Suprapubic skin (tissue), 4 donors: Measurements from ENCODE around the gene SNAPC2. TPM values are rescaled to one million over a fixed set of nuclear protein-coding genes. Genes with fewer than 3 reads are reported as not detected.
A peak's percentile ranks its signal among the peaks of the same experiment; 100 is the strongest.

Source experiments
- DNase-seq, 2 donors: peaks; one replicate each; pipeline ENCODE4 v3.0.0-alpha.2; 2019; ENCODE audit warnings: low spot score in 2 of 2
- H3K27ac ChIP-seq: fragments of 200-600 bp; sonication (generic); one replicate; pipeline ENCODE4 v1.5.1; 2019
- H3K27me3 ChIP-seq: fragments of 200-600 bp; sonication (generic); one replicate; pipeline ENCODE4 v1.5.1; 2019
- H3K36me3 ChIP-seq: fragments of 200-600 bp; sonication (generic); one replicate; pipeline ENCODE4 v1.5.1; 2019
- H3K4me1 ChIP-seq: fragments of 200-600 bp; sonication (generic); one replicate; pipeline ENCODE4 v1.5.1; 2019
- H3K4me3 ChIP-seq: fragments of 200-600 bp; sonication (generic); one replicate; pipeline ENCODE4 v1.5.1; 2019; ENCODE audit warnings: mild to moderate bottlenecking
- H3K9me3 ChIP-seq: fragments of 200-600 bp; sonication (generic); one replicate; pipeline ENCODE4 v1.5.1; 2019
- CTCF ChIP-seq, 2 donors: fragments of 200-600 bp in 1 of 2; fragments of 450-650 bp in 1 of 2; sonication (generic) in 1 of 2; IDR thresholded peaks; one replicate each; pipeline ENCODE4 v1.5.1; 2016 to 2019; ENCODE audit warnings: antibody characterized with exemption in 2 of 2, mild to moderate bottlenecking in 1 of 2, moderate library complexity in 1 of 2
- EP300 ChIP-seq: sonication (generic); formaldehyde crosslinking; IDR thresholded peaks from one replicate; pipeline ENCODE4 v1.6.1; 2017; ENCODE audit warnings: antibody characterized with exemption
- POLR2A ChIP-seq, 2 donors: fragments of 450-650 bp; IDR thresholded peaks; one replicate each; pipeline ENCODE4 v1.6.1; 2017; ENCODE audit warnings: antibody characterized with exemption in 2 of 2, mild to moderate bottlenecking in 2 of 2, moderate library complexity in 2 of 2
- POLR2AphosphoS5 ChIP-seq, 3 donors: sonication (generic); formaldehyde crosslinking; IDR thresholded peaks; one replicate each; pipeline ENCODE4 v1.6.1; 2017; ENCODE audit warnings: antibody characterized with exemption in 3 of 3
- WGBS: methylation state at CpG from one replicate; pipeline ENCODE4 v1.1.5; 2018; 5-methylcytosine and 5-hydroxymethylcytosine counted together
- total RNA-seq, 4 donors: library from RNA; depleted of rRNA; stranded (reverse); fragments of >200 nt; gene quantifications; one replicate each; pipeline ENCODE4 v1.1.0, GENCODE V29; 2016

SNAPC2 gene
- total RNA-seq, 4 donors from 2014 or later = 11.1 to 22.3 (median 19.6) TPM

GRCh38 chr19:7895565-7895964 lies 24.6 kb upstream of the SNAPC2 start:
- H3K9me3 ChIP-seq = no peaks in the 10 kb centered on the region

GRCh38 chr19:7897292-7897691 lies 22.8 kb upstream of the SNAPC2 start:
- no peak for DNase-seq
- H3K27ac ChIP-seq = peak overlapping the region; percentile 11
- H3K4me3 ChIP-seq = no peak overlapping the region
- no peaks in the 10 kb centered on the region for H3K9me3 ChIP-seq
- peaks cover 9% of the 10 kb centered on the region for H3K36me3 ChIP-seq
- 53% methylated on average over 11 of the region's 11 CpGs for WGBS
- H3K4me1 ChIP-seq = peaks cover 42% of the 10 kb centered on the region
- no peaks in the 10 kb centered on the region for H3K27me3 ChIP-seq
- TF ChIP-seq CTCF (IDR thresholded peaks at IDR 0.05) (no peak), POLR2AphosphoS5 (IDR thresholded peaks at IDR 0.05) (no peak), POLR2A (IDR thresholded peaks at IDR 0.05) (no peak), EP300 (no peak)

More at GRCh38 chr19:7895565-7895964, 24.6 kb upstream of the SNAPC2 start:
- no peak for DNase-seq
- no peak overlapping the region for H3K4me3 ChIP-seq
- H3K36me3 ChIP-seq = peaks cover 9% of the 10 kb centered on the region
- peaks cover 28% of the 10 kb centered on the region for H3K4me1 ChIP-seq
- TF ChIP-seq CTCF (IDR thresholded peaks at IDR 0.05) (no peak), EP300 (no peak), POLR2A (IDR thresholded peaks at IDR 0.05) (no peak), POLR2AphosphoS5 (IDR thresholded peaks at IDR 0.05) (no peak)
- no peaks in the 10 kb centered on the region for H3K27me3 ChIP-seq
- WGBS = 83% methylated on average over 12 of the region's 13 CpGs
- H3K27ac ChIP-seq = no peak overlapping the region

- TF ChIP-seq POLR2AphosphoS5 (IDR thresholded peaks at IDR 0.05) (no peak), CTCF (IDR thresholded peaks at IDR 0.05) (no peak), POLR2A (IDR thresholded peaks at IDR 0.05) (no peak), EP300 (no peak)
Observed at GRCh38 chr19:7898967-7899366, 21.2 kb upstream of the SNAPC2 start.

GRCh38 chr19:7899751-7900378 lies 20.3 kb upstream of the SNAPC2 start:
- Histone ChIP-seq H3K27me3 (no peaks in the 10 kb centered on the region), H3K27ac (peak overlapping the region; percentile 90), H3K36me3 (peaks cover 9% of the 10 kb centered on the region), H3K4me1 (peaks cover 51% of the 10 kb centered on the region), H3K9me3 (no peaks in the 10 kb centered on the region), H3K4me3 (no peak overlapping the region)
- WGBS = 96% methylated on average over 13 of the region's 34 CpGs
- no peak for TF ChIP-seq EP300
- TF ChIP-seq POLR2AphosphoS5 (IDR thresholded peaks at IDR 0.05) = no peak
- TF ChIP-seq CTCF (IDR thresholded peaks at IDR 0.05) = no peak
- TF ChIP-seq POLR2A (IDR thresholded peaks at IDR 0.05) = no peak
- peak in 1 of 2 donors; percentile 69 for DNase-seq

More at GRCh38 chr19:7898967-7899366, 21.2 kb upstream of the SNAPC2 start:
- Histone ChIP-seq H3K27ac (no peak overlapping the region), H3K27me3 (no peaks in the 10 kb centered on the region), H3K4me1 (peaks cover 52% of the 10 kb centered on the region), H3K9me3 (no peaks in the 10 kb centered on the region), H3K36me3 (peaks cover 9% of the 10 kb centered on the region), H3K4me3 (no peak overlapping the region)
- WGBS = 96% methylated on average over 16 of the region's 16 CpGs
- no peak for DNase-seq

- H3K27ac ChIP-seq = peak overlapping the region; percentile 90
- H3K4me3 ChIP-seq = no peak overlapping the region
- H3K4me1 ChIP-seq = peaks cover 51% of the 10 kb centered on the region
- peak in 1 of 2 donors; percentile 64 for DNase-seq
- H3K9me3 ChIP-seq = no peaks in the 10 kb centered on the region
- TF ChIP-seq EP300 (no peak), POLR2AphosphoS5 (IDR thresholded peaks at IDR 0.05) (no peak), POLR2A (IDR thresholded peaks at IDR 0.05) (no peak), CTCF (IDR thresholded peaks at IDR 0.05) (no peak)
- WGBS = 47% methylated on average over 15 of the region's 21 CpGs
- H3K36me3 ChIP-seq = peaks cover 9% of the 10 kb centered on the region
- no peaks in the 10 kb centered on the region for H3K27me3 ChIP-seq
Observed at GRCh38 chr19:7900401-7900870, 19.7 kb upstream of the SNAPC2 start.
